Transverse colon (tissue), 4 donors: ENCODE measurements around the gene LMX1B. TPM values are rescaled to one million over a fixed set of nuclear protein-coding genes. Genes with fewer than 3 reads are reported as not detected.

Experiments used
- DNase-seq: peaks from one replicate; pipeline ENCODE4 v3.0.0-alpha.2; 2019
- H3K27ac ChIP-seq, 4 donors: fragments of 200-600 bp; sonication (generic); 2 replicates each; pipeline ENCODE4 v1.5.1; 2016 to 2018; ENCODE audit warnings: inconsistent platforms in 4 of 4
- H3K27me3 ChIP-seq: fragments of 200-600 bp; sonication (generic); 2 replicates; pipeline ENCODE4 v1.5.1; 2017; ENCODE audit warnings: inconsistent platforms
- H3K36me3 ChIP-seq, 4 donors: fragments of 200-600 bp; sonication (generic); 2 replicates each; pipeline ENCODE4 v1.5.1; 2017 to 2019; ENCODE audit warnings: inconsistent platforms in 4 of 4
- H3K4me1 ChIP-seq, 4 donors: fragments of 200-600 bp; sonication (generic); 2 replicates each; pipeline ENCODE4 v1.5.1; 2017 to 2020; ENCODE audit warnings: inconsistent platforms in 4 of 4
- H3K4me3 ChIP-seq, 4 donors: fragments of 200-600 bp; sonication (generic); 1 replicate in 1 of 4; 2 replicates in 3 of 4; pipeline versions ENCODE4 v1.5.1 to v1.6.1; 2017 to 2019; ENCODE audit warnings: inconsistent platforms in 4 of 4
- H3K9me3 ChIP-seq, 2 donors: fragments of 200-600 bp; sonication (generic); 2 replicates each; pipeline ENCODE4 v1.5.1; 2017 to 2019; ENCODE audit warnings: inconsistent platforms in 2 of 2
- EP300 ChIP-seq: sonication (generic); formaldehyde crosslinking; IDR thresholded peaks from one replicate; pipeline ENCODE4 v1.6.1; 2017; ENCODE audit warnings: antibody characterized with exemption, low read depth
- POLR2A ChIP-seq: fragments of 450-650 bp; IDR thresholded peaks from one replicate; pipeline ENCODE4 v1.6.1; 2016; ENCODE audit warnings: antibody characterized with exemption, mild to moderate bottlenecking, moderate library complexity
- POLR2AphosphoS5 ChIP-seq, 3 donors: sonication (generic); formaldehyde crosslinking; IDR thresholded peaks; one replicate each; pipeline ENCODE4 v1.6.1; 2016; ENCODE audit warnings: antibody characterized with exemption in 3 of 3
- WGBS, 2 donors: methylation state at CpG; one replicate each; pipeline ENCODE4 v1.1.5; 2018; ENCODE audit warnings: low coverage in 1 of 2; 5-methylcytosine and 5-hydroxymethylcytosine counted together
- in situ Hi-C, 4 donors: fragments of 200-750 bp; cut with MboI; loops; one replicate each; pipeline versions ENCODE4 v1.15.0 to v1.15.1; 2017; ENCODE audit warnings: low sequenced_read_pairs in 3 of 4, low pct_ligation_motif_present in 1 of 4, low pct_unique_long_range_greater_than_20kb in 1 of 4
- intact Hi-C: fragments of 100-400 bp; cut with DNase I; formaldehyde crosslinking; loops from one replicate; pipeline ENCODE4 v1.15.1; 2023; ENCODE audit warnings: low total_unique reads
- total RNA-seq, 4 donors: library from RNA; depleted of rRNA; stranded (reverse); fragments of >200 nt; gene quantifications; one replicate each; pipeline ENCODE4 v1.1.0, GENCODE V29; 2016
- TF ChIP-seq, protein P1 (sequence below), 5 experiments: fragments of 200-600 bp in 3 of 5; fragments of 450-650 bp in 2 of 5; sonication (generic) in 3 of 5; IDR thresholded peaks; 1 replicate in 2 of 5; 2 replicates in 3 of 5; pipeline ENCODE4 v1.5.1; 2016 to 2017; ENCODE audit warnings: antibody characterized with exemption in 5 of 5, inconsistent platforms in 3 of 5, mild to moderate bottlenecking in 2 of 5, moderate library complexity in 1 of 5

LMX1B gene
- total RNA-seq, 4 donors from 2014 or later, result 0.64 TPM; not detected in 3

DNA sequence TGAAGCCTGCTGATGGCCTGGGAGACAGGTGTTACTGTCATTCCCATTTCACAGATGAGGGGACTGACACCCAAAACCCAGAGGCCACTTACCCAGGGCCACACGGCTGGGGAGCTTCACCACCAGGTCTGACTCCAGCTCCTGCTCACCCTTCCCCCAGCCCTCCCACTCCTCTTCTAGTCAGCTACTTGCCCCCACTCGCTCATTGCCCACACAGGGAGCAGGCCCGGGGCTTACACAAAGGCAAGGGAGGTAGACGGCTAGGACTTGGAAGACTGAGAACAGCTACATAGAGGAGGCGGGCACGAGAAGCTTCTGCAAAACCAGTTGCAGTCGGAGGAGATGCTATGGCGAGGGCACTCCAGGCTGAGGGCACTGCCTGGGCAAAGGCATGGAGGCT is 21.3 kb downstream of the LMX1B start:
- Histone ChIP-seq H3K4me1 (no peaks in the 10 kb centered on the region), H3K4me3 (no peak overlapping the region), H3K36me3 (no peaks in the 10 kb centered on the region), H3K27ac (no peak overlapping the region), H3K27me3 (peaks cover 100% of the 10 kb centered on the region), H3K9me3 (no peaks in the 10 kb centered on the region)
- no peak for TF ChIP-seq POLR2AphosphoS5 (IDR thresholded peaks at IDR 0.05)
- TF ChIP-seq POLR2A, result no peak
- intact Hi-C loops (no loop called here), in situ Hi-C loops (no loop called here)
- WGBS, 2 donors, result 86% methylated on average over 8 of the region's 8 CpGs; no CpG with 5 or more reads in 1 of the 2 donors
- DNase-seq, result no peak

DNA sequence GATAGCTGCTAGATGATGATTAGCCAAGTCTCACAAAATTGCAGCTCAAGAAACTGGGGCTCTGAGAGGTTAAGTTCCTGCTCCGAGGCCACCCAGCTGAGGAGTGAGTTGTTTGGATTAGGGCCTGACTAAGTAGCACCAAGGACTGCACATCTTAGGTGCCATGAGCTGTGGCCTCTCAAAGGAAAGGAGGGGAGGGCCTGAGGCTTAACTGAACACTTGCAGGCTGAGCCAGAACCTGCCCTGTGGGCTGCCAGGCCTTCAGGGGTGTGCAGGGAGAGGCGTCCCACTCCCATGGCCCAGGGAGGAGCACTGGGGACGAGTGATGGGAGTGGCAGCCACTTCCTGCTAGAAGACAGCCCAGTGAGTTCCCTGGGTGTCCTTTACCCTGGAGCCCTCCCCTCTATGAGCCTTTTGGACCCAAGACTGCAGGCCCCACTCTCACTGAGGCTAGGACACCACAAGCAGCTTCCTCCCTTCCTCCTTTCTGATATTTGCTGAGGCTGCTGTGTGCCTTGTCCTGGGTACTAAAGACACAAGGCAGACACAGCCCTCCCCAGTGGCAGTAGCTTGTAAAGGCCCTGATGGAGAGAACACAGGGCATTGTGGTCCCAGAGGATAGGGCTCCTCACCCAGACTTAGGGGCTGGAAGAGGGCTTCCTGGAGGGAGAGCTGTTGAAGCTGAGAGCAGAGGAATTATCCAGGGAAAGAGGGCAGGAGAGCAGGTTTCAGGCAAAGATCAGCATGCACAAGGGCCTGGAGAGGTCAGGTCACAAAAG is 22.1 kb downstream of the LMX1B start:
- no peak overlapping the region for H3K4me3 ChIP-seq
- 37% methylated on average over 3 of the region's 3 CpGs; no CpG with 5 or more reads in 1 of the 2 donors for WGBS, 2 donors
- no peaks in the 10 kb centered on the region for H3K36me3 ChIP-seq
- H3K4me1 ChIP-seq, result no peaks in the 10 kb centered on the region
- no peak for DNase-seq
- no peaks in the 10 kb centered on the region for H3K9me3 ChIP-seq
- no peak overlapping the region for H3K27ac ChIP-seq
- TF ChIP-seq, protein P1, sequence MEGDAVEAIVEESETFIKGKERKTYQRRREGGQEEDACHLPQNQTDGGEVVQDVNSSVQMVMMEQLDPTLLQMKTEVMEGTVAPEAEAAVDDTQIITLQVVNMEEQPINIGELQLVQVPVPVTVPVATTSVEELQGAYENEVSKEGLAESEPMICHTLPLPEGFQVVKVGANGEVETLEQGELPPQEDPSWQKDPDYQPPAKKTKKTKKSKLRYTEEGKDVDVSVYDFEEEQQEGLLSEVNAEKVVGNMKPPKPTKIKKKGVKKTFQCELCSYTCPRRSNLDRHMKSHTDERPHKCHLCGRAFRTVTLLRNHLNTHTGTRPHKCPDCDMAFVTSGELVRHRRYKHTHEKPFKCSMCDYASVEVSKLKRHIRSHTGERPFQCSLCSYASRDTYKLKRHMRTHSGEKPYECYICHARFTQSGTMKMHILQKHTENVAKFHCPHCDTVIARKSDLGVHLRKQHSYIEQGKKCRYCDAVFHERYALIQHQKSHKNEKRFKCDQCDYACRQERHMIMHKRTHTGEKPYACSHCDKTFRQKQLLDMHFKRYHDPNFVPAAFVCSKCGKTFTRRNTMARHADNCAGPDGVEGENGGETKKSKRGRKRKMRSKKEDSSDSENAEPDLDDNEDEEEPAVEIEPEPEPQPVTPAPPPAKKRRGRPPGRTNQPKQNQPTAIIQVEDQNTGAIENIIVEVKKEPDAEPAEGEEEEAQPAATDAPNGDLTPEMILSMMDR (IDR thresholded peaks at IDR 0.05), result no peak
- TF ChIP-seq POLR2A (no peak), POLR2AphosphoS5 (IDR thresholded peaks at IDR 0.05) (no peak), EP300 (no peak)
- in situ Hi-C loops (no loop called here), intact Hi-C loops (no loop called here)
- H3K27me3 ChIP-seq, result peaks cover 100% of the 10 kb centered on the region

DNA sequence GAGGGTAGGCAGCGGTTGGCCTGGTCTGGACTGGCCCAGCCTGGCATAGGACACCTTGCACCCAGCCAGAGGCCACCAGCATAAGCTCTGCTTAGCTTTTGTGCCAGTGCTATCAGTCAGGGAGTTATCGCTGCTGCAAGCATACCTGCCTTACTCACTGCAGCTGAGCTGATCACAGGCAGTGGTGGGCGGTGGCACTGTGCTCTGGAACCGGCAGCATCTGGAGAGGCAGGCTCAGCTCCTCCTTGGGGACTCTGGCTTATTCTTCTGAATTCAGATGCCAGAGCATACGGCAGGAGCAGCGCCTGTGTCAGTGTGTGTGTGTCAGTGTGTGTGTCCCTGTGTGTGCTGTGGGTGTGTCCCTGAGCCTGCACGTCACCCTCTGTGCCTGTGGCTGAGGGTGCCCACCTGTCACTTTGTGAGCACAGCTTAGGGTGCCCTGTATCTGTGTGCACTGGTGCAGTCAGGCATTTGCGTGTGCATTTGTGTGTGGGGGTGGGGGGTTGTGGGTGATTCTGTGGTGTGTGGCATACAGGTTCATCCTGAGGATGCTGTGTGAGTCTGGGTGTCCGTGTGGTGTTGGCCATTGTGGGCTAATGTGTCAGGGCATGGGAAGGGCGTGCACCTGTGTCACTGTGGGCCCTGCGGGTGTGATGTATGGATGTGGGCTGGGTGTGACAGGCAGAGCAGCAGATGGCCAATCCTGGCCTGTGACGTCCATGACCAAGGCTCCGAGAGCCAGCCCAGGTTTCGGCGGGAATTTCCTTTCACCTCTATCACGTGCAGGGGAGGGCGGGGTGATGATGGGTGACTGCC is 23.5 kb downstream of the LMX1B start:
- in situ Hi-C loops (no loop called here), intact Hi-C loops (no loop called here)
- H3K27ac ChIP-seq, result no peak overlapping the region
- H3K4me3 ChIP-seq, result no peak overlapping the region
- H3K4me1 ChIP-seq, result no peaks in the 10 kb centered on the region
- 48% methylated on average over 16 of the region's 17 CpGs; no CpG with 5 or more reads in 1 of the 2 donors for WGBS, 2 donors
- no peak for TF ChIP-seq POLR2A
- TF ChIP-seq, protein P1 (IDR thresholded peaks at IDR 0.05), result no peak
- no peak for TF ChIP-seq EP300
- TF ChIP-seq POLR2AphosphoS5 (IDR thresholded peaks at IDR 0.05), result no peak
- H3K27me3 ChIP-seq, result peaks cover 100% of the 10 kb centered on the region
- H3K36me3 ChIP-seq, result no peaks in the 10 kb centered on the region
- DNase-seq, result no peak
- no peaks in the 10 kb centered on the region for H3K9me3 ChIP-seq

DNA sequence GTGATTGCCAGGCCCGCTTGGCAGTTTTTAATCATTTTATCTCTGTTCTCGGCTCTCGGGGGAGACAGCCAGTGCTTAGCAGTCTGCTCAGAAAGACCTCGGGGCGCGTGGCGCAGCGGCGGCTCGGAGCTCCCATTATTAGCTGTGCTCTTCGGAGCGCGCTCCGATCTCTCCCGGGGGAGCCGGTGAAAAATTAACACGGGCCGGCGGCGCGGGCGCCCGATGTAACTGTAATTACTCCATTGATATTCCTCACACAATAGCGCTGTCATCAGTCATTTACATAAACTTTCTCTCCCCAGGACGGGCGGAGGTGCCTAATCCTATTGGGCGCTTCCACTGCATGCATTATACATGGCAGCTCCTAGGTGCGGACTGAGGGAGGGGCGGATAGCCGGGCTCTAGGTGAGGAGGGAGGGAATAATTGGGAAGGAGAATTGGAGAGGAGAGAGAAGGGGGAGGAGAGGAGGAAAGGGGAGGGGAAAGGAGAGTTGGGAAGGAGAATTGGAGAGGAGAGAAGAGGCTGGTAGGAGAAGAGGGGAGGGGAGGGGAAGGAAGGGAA is 24.9 kb downstream of the LMX1B start:
- peaks cover 100% of the 10 kb centered on the region for H3K27me3 ChIP-seq
- 0 to 7% methylated on average over 3 to 30 of the region's 30 CpGs for WGBS, 2 donors

More for the DNA sequence above, 24.9 kb downstream of the LMX1B start:
- in situ Hi-C loops, result no loop called here
- Histone ChIP-seq H3K4me1 (no peaks in the 10 kb centered on the region), H3K4me3 (no peak overlapping the region), H3K9me3 (no peaks in the 10 kb centered on the region), H3K27ac (no peak overlapping the region), H3K36me3 (no peaks in the 10 kb centered on the region)
- TF ChIP-seq POLR2A (no peak), EP300 (no peak), POLR2AphosphoS5 (IDR thresholded peaks at IDR 0.05) (no peak)
- TF ChIP-seq, protein P1 (IDR thresholded peaks at IDR 0.05), result no peak
- intact Hi-C loops, result no loop called here
- no peak for DNase-seq
